GM12874 (cell line): Measurements from ENCODE around the gene BMP2K.

ENCODE experiments used
- TF ChIP-seq, protein P1 (sequence below): IDR thresholded peaks from 2 replicates; pipeline ENCODE4 v1.5.1; 2011; ENCODE audit warnings: low read depth, mild to moderate bottlenecking, control low read depth, low read length, moderate library complexity; ENCODE audit not compliant: insufficient read depth

Gene BMP2K

DNA sequence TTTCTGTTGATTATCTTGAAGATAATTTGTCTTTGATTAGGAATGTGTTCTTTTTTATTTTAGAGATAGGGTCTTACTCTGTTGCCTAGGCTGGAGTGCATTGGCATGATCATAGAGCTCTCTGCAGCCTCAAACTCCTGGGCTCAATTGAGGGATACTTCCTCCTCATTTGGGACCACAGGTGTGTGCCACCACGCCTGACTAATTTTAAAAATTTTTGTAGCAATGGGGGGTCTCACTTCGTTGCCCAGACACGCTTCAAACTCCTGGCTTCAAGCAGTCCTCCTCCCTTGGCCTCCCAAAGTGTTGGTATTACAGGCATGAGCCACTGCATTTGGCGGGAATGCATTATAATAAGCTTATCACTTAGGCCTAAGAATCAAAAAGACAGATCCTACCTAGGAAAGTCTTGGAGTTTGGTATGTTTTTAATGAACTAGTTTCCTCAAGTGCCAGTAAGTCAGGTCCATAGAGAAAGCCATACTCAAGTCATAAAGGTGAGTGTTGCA is 21.7 kb downstream of the BMP2K start:
- TF ChIP-seq, protein P1, sequence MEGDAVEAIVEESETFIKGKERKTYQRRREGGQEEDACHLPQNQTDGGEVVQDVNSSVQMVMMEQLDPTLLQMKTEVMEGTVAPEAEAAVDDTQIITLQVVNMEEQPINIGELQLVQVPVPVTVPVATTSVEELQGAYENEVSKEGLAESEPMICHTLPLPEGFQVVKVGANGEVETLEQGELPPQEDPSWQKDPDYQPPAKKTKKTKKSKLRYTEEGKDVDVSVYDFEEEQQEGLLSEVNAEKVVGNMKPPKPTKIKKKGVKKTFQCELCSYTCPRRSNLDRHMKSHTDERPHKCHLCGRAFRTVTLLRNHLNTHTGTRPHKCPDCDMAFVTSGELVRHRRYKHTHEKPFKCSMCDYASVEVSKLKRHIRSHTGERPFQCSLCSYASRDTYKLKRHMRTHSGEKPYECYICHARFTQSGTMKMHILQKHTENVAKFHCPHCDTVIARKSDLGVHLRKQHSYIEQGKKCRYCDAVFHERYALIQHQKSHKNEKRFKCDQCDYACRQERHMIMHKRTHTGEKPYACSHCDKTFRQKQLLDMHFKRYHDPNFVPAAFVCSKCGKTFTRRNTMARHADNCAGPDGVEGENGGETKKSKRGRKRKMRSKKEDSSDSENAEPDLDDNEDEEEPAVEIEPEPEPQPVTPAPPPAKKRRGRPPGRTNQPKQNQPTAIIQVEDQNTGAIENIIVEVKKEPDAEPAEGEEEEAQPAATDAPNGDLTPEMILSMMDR, result no peak

DNA sequence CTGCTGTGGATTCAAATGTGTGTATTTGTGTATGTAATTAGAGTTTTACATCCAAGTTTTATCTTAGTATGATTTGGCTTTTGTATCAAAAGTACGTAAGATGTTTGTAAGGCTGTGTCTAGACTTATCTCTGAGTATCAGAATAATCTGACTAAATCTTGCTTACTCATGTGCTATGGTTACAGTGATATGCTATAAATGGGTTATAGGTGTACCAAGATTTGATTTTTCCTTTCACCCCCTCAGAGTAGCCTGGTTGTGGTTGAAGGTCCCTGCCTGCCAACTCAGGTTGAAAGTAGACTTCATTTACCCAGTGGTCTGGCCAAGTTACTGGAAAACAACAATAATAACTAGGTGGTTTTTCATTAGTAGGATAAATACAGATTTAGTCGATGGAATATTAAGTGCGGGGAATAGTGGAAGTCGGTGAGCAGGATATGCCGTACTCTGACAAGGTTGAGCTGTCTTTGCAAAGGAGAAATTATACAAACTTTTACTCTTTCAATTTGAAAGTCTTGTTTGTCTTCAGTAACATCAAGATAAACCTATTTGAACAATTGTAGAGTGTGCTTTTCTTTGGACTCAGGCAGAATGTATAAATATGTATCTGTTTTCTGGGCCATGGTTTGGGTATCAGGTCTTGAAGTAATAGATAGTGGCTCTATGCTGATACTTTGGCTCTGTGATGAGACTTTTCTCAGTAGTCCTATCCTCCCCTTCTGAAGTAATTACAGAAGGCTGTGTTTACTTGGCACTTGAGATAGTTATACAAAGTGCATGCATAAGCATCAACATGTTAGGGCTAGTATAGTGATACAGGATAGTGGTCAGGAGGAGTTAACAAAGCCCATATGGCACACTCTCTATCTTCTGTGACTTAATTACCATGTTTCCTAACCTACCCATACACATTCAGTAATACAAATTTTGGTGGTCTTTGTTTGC is 23.7 kb downstream of the BMP2K start:
- TF ChIP-seq, protein P1, result no peak

DNA sequence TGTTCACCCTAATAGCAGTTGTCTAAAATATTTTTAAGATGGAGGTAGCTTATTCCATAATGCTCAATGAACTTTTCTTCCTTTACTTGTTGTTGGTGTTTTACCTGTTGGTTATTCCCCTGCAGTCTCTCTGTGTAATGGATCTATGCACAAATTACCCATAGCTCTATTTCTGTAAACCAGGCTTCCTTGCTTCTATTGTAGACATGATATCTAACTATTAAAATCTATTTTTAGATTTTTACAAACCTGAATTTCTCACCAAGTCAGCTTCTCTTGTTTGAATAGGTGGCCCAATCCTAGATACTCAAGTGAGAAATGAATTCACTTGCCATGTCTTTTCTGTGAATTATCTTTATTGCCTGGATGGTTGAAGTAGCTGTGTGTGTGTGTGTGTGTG is 24.8 kb downstream of the BMP2K start:
- TF ChIP-seq, protein P1, result no peak

DNA sequence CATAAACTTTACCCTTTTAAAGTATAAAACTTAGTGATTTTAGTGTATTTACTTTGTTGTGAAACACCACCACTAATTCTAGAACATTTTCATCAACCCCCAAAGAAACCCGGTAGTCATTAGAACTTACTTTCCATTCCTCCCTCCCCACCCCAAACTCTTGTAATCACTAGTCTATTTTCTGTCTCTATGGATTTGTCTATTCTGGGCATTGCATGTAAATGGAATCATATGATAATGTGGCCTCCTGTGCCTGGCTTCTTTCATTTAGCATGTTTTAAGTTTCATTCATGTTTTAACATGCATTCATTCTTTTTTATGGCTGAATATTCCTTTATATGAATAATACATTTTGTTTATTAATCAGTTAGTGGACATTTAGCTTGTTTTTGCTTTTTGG is 27.8 kb downstream of the BMP2K start:
- TF ChIP-seq, protein P1, result no peak

DNA sequence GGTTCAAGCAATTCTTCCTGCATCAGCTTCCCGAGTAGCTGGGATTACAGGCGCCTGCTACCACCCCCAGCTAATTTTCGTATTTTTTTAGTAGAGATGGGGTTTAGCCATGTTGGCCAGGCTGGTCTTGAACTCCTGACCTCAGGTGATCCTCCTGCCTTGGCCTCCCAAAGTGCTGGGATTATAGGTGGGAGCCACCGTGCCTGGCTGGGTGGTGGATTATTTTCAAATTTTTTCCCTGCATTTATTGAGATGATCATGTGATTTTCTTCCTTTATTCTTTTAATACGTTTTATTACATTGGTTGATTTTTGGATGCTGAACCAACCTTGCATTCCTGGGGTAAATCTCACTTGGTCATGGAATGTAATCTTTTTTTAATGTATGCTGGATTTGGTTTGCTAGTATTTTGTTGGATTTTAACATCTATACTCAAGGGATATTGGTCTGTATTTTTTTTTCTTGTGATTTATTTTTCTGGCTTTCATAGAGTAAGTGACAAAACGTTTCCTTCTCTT is 30.9 kb downstream of the BMP2K start:
- TF ChIP-seq, protein P1, result no peak

DNA sequence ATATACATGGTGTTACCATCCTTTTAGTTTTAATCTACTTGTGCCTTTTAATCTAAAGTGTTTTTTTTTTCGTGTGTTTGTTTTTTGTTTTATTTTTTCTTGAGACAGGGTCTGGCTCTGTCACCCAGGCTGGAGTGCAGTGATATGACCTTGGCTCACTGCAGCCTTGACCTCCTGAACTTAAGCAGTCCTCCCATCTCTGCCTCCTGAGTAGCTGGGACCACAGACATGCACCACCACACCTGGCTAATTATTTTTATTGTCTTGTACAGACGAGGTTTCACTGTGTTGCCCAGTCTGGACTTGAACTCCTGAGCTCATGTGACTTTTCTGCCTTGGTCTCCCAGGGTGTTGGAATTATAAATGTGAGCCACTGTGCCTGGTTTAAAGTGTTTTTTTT is 33.1 kb downstream of the BMP2K start:
- TF ChIP-seq, protein P1, result no peak

DNA sequence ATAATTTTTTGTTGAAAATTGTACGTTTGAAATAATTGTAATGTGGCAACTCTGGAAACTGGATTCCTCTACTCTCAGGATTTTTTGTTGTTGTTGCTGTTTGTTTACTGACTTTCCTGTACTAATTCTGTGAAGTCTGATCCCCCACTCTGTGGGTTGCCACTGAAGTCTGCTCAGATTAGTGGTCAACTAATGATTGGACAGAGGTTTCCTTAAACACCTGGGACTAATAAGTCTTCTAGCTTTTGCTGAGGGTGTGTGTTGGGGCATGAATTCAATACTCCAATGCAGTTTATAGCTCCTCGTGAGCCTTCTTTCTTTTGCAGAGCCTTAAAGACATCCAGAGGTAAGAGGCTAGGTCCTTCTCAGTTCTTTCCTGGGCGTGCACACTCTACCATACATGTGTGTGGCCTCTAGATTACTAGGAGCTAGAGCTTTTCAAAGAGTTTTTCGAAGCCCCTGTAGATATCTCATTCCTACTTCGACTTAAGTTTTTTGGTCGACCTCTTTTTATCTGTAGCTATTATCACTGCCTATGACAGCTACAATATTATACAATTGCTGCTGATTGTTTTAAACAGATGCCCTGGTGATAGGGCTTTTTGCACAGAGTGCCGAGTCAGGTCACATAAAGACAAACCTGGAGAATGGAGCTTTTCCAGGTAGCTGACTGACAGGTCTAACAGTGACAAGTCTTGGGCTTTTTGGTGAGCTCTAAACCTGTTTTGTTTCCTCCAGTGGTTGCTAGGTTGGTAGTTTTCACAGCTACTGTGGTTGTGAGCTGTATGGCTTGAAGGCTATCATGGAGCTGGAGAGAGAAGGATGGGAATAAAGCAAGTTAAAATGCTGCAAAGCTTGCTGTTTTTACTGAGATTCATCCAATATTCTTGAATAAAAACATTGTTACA is 34.0 kb downstream of the BMP2K start:
- TF ChIP-seq, protein P1, result no peak
